HG02840 (cell line): ENCODE measurements around the gene CTBP2.

ENCODE experiments used
- ATAC-seq: cut with Tn5 transposase; IDR thresholded peaks from one replicate; pipeline ENCODE4 v1.9.1; 2021; ENCODE audit warnings: mild to moderate bottlenecking, moderate library complexity, moderate number of reproducible peaks; ENCODE audit not compliant: unreplicated experiment, low FRiP score

CTBP2 gene

GRCh38 chr10:125032474-125033020 is 127.8 kb downstream of the CTBP2 start:
- ATAC-seq, result no peak

DNA sequence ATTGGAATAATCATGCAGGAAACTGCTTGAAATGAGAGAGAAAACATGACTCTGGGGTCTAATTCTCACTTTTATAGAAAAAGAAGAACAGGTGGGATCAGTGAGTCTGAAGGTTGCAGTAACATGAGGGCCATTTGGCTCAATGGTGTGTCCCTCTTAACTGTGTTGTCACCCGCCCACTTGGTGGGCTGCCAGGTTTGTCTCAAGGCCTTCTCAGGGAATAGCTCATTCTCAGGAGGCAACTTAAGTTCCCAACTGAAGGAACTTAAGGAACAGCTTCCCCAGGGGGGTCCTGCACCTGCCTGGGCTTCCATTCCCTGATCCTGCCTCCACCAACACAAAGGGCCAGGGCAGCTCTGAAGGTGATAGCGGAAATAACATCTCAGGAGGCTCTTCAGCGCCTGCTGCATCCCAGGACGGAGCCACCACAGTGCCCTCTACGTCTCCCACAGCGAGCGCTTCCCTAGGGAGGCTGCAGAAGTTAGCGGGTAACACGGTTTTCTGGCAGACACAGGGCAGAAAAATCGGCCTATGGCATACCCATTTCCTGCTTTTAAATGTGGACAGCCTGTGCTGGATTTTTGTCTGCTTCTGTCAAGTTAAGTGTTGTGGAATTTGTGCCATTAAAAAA is 129.7 kb downstream of the CTBP2 start:
- ATAC-seq, result no peak

DNA sequence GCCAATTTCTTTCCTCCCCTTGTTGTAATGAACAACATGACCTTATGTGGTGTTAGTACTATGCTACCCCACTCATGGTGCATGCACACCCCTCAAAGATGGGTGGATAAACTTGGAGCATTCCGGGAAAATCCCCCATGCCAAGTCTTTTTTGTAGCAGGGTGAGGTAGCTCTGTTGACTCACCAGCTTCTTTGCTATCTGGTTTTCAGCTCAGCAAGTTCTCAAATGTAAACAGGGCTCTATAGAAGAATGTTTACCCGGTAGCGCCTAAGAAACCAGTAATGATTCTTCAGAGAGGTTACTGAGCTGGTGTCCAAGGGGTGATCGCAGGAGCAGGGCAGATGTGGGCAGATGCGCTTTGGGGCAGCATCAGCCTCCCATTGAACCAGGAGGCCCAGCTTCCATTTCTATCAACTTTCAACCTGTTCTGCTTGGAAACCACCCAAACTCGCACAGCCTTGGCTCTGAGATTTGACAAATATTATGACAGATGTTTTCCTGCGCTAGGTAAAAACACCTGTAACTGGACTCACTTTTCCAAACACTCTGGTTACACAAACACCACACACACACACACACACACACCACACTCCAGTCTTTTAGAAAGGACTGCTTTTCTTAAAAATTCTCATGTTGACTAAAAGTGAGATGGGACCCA is 130.7 kb downstream of the CTBP2 start:
- no peak for ATAC-seq

DNA sequence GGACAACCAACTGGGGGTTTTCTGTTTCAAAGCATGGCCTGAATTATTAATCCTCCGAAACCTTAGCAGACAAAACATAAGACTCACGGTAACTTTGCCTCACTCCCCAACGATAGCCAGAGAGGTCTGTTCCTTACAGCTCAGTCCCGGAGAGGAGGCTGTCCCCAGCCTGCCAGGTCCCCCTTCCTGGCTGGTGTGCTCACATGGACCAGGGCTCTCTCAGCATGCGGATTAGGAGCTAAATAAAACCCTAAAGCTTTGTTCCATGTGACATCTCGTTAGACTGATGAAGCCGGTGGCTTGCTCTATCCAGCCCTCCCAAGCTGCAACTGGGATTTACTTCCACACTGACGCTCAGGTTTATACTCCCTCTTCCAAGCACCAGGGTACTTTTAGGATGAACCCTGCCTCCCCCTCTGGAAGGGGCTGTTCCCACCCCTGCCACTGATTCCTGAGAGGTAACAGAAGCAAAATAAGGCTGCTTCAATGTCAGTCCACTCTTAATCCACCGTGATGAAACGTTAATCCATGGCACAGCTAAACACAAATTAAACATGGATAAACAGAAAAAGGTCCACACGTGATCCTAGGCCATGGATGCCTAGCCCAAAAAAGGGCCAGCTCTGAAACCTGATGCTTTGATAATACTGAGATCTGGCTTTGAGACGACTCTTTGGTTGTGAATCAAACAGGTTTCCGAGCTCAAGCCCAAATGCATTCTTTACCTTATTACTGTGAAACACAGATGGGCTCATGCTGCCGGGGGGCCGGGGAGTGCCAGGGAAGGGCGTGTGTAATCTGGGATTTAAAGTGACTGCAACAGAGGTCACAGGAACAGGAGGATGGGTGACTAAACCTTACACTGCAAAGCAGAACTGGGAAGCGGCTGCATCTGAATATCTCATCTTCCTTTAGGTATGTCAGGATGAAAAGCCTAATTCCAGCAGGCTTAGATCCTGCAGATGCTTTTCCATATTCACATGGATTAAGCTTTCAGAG is 132.2 kb downstream of the CTBP2 start:
- no peak for ATAC-seq

- no peak for ATAC-seq
Observed at GRCh38 chr10:125026974-125027735, 133.2 kb downstream of the CTBP2 start.

DNA sequence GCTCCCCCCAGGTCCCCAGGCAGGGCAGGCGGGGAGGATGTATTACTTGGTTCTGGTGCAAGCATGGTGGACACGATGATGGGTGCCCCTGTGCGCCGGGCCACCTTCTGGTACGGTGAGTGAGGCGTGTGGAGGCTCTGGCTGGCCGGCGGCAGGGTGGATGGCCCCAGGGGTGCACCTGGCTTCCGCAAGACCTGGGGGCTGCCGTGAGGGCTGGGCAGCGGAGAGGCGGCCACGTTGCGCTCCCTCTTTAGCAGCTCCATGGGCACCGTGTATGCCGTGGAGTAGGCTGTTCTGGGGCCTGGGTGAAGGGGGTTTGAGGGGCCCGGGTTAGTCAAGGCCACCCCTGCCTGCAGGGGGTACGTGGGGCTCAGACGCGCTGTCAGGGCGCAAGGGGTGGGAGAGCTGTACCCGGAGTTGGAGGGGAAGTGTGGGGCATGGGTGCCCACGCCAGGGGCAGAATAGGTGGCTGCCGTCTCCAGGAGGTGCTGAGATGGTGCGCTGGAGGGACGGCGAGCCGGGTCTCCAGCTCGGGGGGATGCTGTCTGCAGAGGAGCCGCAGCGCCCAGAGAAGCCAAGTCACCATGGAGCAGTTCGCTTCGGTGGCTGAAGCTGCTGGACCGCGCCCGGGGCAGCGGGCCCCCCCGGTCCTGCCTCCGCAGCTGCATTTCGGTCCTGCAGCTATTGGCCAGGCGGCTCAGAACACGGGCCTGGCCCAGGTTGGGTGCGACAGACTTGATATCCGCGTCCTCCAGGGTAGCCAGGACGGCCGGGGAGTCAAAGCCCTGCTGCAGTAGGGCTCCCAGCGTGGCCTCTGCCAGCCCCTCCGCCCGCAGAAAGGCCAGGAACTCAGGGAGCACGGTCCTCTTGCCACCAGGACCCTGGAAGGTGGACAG is 134.1 kb downstream of the CTBP2 start:
- no peak for ATAC-seq

- no peak for ATAC-seq
Observed at GRCh38 chr10:125025341-125025740, 135.0 kb downstream of the CTBP2 start.

DNA sequence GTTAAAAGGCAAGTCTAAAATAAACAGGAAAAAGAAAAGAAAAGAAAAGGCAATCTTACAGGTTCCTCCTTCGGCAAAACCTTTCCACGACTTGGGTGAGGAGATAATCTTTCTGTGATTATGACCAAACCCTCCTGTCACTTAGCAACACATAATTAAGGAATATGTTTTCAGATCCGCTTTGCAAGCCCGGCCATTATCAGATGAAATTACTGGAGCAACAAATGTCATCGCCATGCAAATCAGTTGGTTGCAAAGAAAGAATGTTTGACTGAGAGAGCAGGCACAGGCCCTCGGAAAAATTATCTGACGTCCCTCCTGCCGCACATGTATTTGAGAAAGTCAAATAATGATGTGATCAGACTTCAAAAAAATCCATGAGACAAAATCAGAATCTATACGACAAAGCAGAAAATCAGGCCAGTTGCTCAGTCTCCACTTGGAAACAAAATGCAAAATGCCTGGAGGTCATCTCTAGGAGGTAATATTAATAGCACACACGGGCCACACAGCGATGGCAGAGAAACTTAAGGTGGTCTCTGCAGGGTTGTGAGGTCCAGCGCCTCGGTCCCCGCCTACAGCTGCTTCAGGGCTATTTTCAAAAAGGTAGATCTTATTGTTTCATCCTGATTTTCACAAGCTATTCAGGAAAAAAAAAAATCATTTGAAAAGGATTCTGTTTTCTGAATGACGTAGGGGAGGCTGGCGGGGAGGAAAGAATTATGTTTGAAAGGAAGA is 135.7 kb downstream of the CTBP2 start:
- ATAC-seq, result no peak

- ATAC-seq, result no peak
Observed at GRCh38 chr10:125023862-125024496, 136.4 kb downstream of the CTBP2 start.

- ATAC-seq, result no peak
Observed at GRCh38 chr10:125023255-125023654, 137.1 kb downstream of the CTBP2 start.

GRCh38 chr10:125022671-125023070 is 137.7 kb downstream of the CTBP2 start:
- no peak for ATAC-seq

DNA sequence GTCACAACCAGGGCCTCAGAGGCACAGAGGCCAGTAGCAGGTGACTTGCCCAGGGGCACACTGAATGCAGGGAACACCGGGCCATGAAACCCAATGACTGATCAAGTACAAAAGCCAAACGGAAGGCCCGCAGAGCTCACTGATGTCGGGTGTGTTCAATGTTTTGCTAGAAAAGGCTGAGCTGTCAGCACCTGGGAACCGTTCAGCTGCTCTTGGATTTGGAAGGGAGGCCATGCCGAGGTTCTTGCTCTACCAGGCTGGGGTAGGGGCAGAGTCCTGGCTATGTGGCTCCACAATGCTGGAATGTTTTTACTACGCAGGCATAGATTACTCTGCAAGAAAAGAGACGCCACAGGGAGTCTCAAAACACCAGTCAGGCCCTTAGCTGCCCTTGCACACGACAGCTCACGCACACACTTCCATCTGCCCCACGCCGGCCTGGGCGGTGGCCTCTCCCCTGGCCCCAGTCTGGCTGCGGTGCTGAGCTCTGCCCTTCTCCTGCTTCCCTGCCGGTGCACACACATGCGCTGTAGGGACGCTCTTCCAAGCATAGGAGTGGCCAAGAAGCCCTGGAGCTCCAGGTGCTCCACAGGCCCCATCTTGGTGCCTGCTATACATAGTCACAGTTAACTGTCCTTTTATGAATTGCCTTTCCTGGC is 138.5 kb downstream of the CTBP2 start:
- no peak for ATAC-seq

DNA sequence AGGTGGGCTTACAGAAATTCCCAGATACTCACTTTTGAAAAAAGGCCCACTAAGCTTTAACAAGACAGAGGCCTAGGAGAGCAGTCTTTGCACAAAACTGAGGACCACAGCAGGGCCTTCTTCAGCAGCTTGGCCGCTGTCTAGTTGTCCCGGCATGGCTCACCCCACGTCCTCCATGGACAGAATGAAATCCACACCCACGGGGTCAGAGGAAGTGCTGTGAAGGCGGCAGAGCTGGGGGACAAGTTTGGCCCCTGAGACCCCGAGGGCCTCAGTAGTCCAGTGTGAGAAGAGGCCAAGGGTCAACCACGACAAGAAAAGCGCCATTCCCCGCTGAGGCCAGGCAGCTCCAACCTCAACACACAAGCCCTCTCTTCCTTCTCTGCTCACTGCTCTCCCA is 139.5 kb downstream of the CTBP2 start:
- no peak for ATAC-seq

DNA sequence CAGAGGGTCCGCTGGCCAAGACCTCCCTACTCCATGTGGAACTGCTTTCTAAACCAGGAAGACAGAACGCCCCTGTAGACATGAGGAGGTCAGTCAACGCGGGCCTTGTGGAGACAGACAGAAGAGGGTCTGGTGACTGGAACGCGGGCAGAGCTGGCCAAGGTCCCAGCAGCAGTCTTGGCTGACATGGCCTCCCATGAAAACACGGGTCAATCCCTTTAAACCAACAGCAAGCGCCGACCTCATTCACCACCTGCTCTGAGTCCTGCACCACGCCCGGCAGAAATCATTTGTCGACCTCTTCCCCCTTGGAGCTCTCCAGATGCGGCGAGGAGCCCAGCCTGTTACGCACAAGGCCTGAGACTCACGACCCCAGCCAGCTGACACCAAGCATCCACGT is 140.0 kb downstream of the CTBP2 start:
- no peak for ATAC-seq

DNA sequence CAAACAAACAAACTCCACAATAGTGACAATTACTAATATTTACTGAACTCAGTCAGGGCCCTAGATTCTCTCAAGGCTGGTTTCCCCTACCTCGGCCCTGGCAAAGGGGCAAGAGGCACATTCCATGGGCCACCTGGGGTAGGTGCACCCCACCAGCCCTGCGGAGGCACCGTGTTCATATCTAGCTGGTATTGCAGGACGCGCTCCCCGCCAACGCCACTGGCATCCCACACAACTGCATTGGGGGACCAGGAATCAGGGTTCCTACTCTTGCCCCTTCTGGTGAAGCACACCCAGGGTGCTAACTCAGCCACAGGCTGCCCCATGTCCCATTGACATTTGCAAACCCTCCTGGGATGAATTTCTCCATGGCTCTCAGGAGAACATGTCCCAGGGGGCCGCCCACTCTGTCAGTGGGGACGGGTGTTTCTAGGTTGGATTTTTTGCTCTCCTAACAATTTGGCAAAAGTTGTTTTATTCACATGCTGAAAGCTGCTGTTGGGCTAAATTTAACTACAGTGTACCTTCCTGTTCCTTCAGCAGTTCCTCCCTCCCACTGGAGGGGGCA is 141.7 kb downstream of the CTBP2 start:
- no peak for ATAC-seq

DNA sequence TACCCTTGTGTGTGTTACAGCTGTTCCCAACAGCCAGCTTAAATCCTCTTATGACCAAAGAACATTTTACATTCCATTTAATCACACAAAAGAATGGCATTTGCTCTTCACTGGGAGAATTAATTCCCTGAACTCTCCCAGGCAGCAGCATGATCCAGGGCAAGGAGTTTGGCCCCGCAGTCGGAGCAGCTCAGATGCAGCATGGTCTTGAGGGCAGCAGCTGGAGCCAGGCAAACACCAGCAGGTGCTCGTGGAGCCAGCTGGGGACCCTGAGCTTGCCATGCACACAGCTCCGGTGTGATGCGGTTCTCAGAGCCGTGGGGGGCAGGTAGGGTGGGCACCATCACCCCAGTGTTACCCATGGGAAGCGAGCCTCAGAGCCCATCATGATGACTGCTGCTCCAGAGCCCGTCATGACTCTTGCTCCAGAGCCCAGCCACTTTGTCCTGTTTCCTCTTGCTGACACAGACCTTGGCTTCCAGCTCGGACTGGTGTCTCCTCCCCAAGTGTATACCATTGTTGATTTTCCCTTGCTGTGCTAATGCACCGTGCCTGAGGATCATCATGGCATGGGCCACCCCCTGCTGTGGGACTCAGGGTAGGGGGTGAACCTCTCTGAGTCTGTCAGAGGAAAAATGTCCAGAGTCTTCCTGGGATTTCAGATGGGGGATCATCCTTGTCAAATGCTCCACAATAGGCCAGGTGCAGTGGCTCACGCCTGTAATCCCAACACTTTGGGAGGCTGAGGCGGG is 142.6 kb downstream of the CTBP2 start:
- ATAC-seq, result no peak
